Ishikawa (cell line): ENCODE results near the gene CDK5.

ENCODE experiments used
- CEBPB ChIP-seq: IDR thresholded peaks from 2 replicates; pipeline ENCODE4 v1.6.1; 2012
- CREB1 ChIP-seq: IDR thresholded peaks from 2 replicates; pipeline ENCODE4 v1.6.1; 2012; ENCODE audit warnings: low read depth
- EGR1 ChIP-seq: IDR thresholded peaks from 2 replicates; pipeline ENCODE4 v1.6.1; 2012
- EP300 ChIP-seq: IDR thresholded peaks from 2 replicates; pipeline ENCODE4 v1.6.1; 2012; ENCODE audit warnings: borderline replicate concordance
- FOXM1 ChIP-seq: IDR thresholded peaks from 2 replicates; pipeline ENCODE4 v1.6.1; 2012; ENCODE audit warnings: low read depth, borderline replicate concordance
- MAX ChIP-seq: IDR thresholded peaks from 2 replicates; pipeline ENCODE4 v1.6.1; 2012
- NFIC ChIP-seq: IDR thresholded peaks from 2 replicates; pipeline ENCODE4 v1.6.1; 2012
- RAD21 ChIP-seq: IDR thresholded peaks from 2 replicates; pipeline ENCODE4 v1.6.1; 2012; ENCODE audit warnings: low read depth
- REST ChIP-seq: IDR thresholded peaks from 2 replicates; pipeline ENCODE4 v1.6.1; 2012; ENCODE audit warnings: low read depth, mild to moderate bottlenecking
- TAF1 ChIP-seq: IDR thresholded peaks from 2 replicates; pipeline ENCODE4 v1.6.1; 2012; ENCODE audit warnings: low read depth, mild to moderate bottlenecking
- TCF12 ChIP-seq: IDR thresholded peaks from 2 replicates; pipeline ENCODE4 v1.6.1; 2012; ENCODE audit warnings: low read depth
- TEAD4 ChIP-seq: IDR thresholded peaks from 2 replicates; pipeline ENCODE4 v1.6.1; 2012
- YY1 ChIP-seq: IDR thresholded peaks from 2 replicates; pipeline ENCODE4 v1.6.1; 2012; ENCODE audit warnings: low read depth
- ZBTB7A ChIP-seq: IDR thresholded peaks from 2 replicates; pipeline ENCODE4 v1.6.1; 2012; ENCODE audit warnings: low read depth
- TF ChIP-seq, protein P1 (sequence below): IDR thresholded peaks from 2 replicates; pipeline ENCODE4 v1.6.1; 2012

Gene CDK5

DNA sequence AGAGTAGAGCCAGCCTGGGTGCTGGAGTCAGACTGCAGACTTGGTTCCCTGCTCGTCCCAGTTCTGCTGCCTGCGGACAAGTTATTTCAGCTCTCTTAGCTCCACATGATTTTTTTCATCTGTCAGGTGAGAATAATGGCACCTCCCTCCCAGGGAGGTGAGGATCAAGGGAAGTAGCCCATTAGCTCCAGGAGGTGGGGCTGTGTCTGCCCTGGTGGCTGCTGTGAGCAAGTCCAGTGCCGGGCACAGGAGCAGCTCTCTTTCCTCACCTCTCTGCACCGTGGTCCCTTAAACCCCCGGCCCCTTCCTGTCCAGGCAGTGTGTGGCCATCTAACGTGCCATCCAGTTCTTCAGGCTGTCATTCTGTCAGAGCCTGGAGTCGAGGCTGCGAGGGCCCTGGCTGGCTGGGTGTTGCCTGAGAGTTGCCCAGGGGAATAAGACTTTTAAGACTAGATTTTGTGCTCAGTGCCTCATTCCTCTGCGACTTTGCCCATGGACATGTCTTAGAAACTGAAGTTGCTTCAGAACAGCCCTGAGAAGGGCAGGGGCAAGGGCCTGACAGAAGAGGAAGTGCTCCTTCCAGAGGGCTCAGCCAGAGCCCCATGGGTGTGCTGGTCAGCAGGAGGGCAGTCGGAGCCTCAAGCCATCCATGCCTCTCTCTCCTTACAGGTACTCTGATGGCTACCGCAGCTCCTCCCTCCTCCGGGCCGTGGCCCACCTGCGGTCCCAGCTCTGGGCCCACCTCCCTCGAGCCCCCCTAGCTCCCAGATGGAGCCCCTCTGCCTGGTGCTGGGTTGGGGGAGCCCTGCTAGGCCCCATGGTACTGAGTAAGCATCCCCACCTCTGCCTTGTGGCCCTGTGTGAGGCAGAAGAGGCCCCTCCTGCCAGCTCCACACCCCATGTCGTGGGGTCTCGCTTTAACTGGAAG is 24.5 kb downstream of the CDK5 start:
- TF ChIP-seq REST (no peak), MAX (no peak), EGR1 (no peak), CEBPB (no peak), ZBTB7A (no peak)
- TF ChIP-seq, protein P1, sequence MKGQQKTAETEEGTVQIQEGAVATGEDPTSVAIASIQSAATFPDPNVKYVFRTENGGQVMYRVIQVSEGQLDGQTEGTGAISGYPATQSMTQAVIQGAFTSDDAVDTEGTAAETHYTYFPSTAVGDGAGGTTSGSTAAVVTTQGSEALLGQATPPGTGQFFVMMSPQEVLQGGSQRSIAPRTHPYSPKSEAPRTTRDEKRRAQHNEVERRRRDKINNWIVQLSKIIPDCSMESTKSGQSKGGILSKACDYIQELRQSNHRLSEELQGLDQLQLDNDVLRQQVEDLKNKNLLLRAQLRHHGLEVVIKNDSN: no peak

- TF ChIP-seq, protein P1: no peak
- TF ChIP-seq FOXM1 (no peak), MAX (no peak), TEAD4 (no peak), CEBPB (no peak), YY1 (no peak), ZBTB7A (no peak), REST (no peak), EGR1 (no peak), TAF1 (no peak), TCF12 (no peak), EP300 (no peak), RAD21 (no peak)
Measured at GRCh38 chr7:151031011-151031410, 26.7 kb downstream of the CDK5 start.

DNA sequence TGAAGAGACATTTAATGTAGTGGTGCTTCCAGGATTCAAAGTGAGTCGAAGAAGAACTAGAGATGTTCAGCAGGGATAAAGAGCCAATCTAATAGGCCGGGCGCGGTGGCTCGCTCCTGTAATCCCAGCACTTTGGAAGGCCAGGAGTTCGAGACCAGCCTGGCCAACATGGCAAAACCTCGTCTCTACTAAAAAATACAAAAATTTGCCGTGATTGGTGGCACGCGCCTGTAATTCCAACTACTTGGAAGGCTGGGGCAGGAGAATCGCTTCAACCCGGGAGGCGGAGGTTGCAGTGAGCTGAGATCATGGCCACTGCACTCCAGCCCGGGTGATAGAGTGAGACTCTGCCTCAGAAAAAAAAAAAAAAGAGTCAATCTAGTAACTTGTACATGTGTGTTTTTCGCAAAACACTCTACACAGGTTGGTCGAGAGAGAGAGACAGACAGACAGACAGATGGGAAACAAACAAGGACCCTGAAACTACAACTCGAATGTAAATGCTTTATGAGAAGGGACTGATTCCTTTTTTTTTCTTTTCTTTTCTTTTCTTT is 28.7 kb downstream of the CDK5 start:
- TF ChIP-seq ZBTB7A (0 out of 2 replicates have a peak, but pooled peaks have one; percentile 12), CEBPB (no peak)

- peak; percentile 38; the same call in 1 of the 2 replicates for TF ChIP-seq RAD21
- no peak for TF ChIP-seq CEBPB
- 0 out of 2 replicates have a peak, but pooled peaks have one; percentile 55 for TF ChIP-seq ZBTB7A
- peak; percentile 88 for TF ChIP-seq TEAD4
- no peak for TF ChIP-seq REST
- TF ChIP-seq NFIC: no peak
- TF ChIP-seq EP300: no peak
- peak; percentile 76 for TF ChIP-seq TCF12
- TF ChIP-seq FOXM1: no peak
- TF ChIP-seq, protein P1: peak; percentile 38; the same call in 1 of the 2 replicates
- peak; percentile 79 for TF ChIP-seq YY1
- TF ChIP-seq TAF1: peak; percentile 67
- TF ChIP-seq MAX: peak; percentile 77
- TF ChIP-seq EGR1: no peak
- TF ChIP-seq CREB1: peak; percentile 28
Measured at GRCh38 chr7:151028131-151028947, 29.4 kb downstream of the CDK5 start, which contains the start of gene ABCB8. TSS of gene ABCB8 (plus strand) at chr7:151028450. CDS start at chr7:151028516, 66 bp downstream.
